ENCODE results near the gene PADI1.

The PADI1 gene

DNA sequence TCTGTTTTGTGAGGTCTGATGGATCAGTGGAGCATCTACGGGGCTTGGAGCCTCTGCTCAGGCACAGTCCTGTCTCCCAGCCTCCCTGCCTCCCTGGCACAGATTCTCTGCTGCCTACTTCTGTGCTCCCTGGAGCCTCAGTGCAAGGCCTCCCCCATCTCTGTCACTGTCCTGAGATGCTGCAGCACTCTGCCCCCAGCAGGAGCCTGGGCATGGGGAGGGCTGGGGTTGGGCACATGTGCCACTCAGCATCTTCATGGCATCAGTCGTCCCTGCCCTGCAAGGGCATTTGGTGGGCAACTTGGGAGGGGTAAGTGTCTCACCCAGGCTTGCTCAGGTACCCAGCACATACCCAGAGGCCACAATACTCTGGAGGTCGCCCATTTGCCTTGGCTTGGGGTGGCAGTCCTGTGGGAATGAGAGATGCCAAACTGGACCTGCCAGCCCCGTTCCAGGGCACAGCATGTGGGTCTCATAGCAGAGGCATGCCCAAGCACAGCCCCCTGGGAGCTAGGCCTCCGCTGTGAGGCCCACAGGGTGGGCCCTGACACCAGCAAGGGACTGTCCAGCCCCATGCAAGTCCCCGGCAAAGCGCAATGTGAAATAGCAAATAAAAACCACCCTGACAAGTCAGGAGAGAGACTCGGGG is 72.7 kb downstream of the PADI1 start:
- DNase-seq: no peak

DNA sequence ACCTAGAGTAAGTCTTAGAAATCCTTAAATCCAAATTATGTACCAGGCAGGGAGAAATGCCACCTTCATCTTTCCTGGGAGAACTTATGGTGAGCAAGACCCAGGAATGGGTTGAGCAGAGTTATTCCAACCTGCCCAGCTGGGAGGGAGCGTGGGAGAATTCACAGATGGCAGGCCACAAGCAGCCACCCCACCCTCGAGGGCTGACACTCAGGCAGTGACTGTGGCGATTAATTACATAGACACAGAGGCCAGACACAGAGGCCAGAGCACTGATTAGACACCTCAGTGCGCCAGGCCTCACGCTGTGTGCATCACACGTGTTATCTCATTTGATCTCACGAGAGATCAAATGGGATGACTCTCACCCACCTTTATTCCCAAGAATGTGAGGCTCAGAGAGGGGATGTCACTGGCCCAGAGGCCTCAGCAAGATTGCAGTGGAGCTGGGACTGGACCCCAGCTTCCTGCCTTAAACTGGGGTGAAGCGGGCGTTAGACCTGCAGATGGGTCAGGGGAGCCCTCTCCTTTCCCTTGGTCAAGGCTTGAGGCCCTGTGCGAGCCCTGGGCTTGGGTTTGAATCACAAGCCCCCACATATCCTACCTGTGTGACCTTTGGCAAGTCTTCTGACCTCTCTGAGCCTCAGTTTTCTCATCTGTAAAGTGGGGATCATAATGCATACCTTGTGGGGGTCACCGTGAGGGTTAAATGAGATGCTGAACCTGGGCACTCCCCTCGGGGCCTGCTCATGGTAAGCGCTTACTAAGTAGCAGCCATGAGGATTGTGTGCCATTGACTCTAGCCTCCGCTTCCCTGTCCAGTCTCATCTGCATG is 74.3 kb downstream of the PADI1 start:
- DNase-seq: no peak

DNA sequence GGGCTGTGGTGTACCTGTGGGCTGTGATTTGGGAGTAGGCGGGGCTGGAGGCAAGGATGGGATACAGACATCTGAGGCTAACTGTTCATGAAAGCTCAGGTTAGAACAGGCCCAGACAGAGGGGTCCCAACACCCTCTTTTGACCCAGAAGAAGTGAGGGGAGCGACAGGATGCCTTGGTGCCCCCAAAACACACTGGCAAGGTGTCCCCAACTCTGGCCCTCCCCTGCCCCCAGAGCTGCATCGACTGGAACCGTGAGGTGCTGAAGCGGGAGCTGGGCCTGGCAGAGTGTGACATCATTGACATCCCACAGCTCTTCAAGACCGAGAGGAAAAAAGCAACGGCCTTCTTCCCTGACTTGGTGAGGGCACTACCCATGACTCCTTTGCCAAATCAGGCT is 75.5 kb downstream of the PADI1 start:
- DNase-seq: no peak

DNA sequence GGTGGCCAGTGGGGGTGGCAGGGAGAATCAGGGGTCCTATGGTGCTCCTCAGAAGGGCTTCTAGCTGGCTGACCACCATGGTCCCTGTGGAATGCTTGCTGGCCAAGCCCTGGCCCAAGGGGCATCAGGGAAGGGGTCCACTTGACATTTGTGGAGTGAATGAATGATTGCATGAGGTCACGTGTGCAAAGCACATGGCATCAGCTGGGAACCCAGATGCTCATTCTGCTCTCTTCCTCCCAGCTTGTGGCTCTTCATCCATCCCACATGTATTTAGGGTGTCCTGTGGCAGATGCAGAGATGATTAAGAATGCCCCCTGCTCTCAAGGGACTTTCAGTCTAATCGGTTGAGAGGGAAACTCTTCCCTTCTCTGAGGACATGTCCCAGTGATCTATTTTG is 76.0 kb downstream of the PADI1 start:
- no peak for DNase-seq

DNA sequence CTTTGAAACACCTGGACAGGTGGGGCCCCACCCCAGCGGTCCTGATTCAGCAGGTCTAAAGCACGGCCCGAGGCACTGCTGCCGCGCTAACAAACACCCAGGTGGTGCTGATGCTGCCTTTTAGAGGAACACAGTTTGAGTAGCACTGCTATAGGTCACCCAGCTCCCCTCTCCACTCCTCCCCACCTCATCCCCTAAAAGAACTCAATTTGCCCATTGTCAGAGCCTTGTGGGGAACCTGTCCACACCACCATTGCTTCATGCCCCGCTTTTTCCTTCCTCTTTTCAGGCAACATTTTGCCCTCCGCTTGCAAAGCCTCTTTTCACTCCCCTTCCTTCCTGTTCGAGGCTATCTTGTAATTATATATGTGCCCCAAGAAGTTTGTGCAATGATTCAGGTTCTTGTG is 76.8 kb downstream of the PADI1 start:
- no peak for DNase-seq

DNA sequence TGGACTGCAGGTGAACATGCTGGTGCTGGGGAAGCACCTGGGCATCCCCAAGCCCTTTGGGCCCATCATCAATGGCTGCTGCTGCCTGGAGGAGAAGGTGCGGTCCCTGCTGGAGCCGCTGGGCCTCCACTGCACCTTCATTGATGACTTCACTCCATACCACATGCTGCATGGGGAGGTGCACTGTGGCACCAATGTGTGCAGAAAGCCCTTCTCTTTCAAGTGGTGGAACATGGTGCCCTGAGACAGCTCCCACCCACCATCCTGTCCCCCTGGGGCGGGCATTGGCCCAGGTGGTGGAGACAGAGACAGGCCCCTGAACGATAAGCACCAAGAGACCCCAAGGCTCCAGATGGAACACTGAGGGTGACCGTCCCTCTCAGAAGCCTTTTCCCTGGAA is 77.9 kb downstream of the PADI1 start:
- DNase-seq: no peak

DNA sequence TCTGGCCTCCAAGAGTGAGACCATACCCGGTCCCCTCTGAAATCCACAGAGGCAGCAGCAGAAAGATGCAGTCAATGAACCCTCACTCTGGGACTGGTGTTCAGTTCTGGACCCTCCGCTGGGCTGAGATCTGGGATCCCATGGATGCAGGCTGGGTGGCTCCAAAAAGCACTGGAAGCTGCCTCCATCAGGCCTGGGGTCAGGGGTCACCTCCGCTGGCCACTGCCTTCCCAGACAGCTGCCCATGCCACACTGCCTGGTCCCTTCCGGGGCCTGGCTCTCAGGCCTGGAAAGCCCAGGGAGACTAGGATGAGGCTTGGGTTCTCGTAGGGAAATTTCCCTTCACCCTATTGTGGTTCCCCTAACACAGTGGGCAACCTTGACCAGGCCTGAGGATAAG is 81.7 kb downstream of the PADI1 start:
- DNase-seq: no peak

DNA sequence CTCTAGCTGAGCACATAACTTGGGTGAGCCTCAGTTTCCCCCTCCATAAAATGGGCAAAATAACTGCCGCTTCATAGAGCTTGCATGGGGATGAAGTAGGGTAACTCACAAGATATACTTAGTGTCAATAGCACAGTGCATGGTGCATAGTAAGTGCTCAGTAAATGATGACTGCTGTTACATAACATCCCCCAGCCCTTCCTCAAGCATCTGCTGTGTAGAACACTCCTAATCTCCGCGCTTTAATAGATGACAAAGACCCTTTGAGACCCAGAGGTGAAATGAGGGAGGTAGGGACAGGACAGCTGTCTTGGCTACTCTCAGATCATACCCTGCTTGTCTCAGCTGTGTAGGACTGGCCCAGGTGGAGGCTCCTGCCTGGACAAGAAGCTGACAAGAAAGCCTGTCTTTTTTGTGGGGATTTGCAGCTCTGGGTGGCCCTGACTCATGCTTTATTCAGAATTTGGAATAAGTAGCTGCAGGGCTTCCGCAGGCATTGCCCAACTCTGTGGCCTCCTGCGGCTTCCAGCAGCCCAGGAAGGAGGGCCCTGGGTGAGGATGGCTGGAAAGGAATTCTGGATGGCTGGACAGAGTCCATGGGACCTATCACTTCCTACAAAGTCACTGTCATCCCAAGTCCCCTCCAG is 82.3 kb downstream of the PADI1 start:
- no peak for DNase-seq

DNA sequence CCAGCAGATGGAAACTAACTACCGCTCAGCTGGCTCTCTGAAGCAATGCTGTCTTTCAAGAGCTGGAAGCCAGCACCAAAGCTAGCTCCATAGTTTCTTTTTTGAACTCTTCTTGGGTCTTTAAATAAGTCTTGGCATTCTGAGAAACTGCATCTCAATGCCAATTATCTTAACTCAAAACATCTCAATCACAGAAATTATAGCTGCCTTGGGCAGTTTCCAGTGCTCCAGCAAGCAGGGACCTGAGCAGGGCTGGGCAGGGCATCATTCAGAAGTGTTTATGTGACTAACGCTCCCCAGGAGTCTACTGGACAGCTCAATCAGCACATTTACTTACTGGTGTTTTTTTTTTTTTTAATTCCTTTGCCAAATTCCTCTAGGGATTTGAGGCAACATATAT is 84.8 kb downstream of the PADI1 start:
- no peak for DNase-seq

DNA sequence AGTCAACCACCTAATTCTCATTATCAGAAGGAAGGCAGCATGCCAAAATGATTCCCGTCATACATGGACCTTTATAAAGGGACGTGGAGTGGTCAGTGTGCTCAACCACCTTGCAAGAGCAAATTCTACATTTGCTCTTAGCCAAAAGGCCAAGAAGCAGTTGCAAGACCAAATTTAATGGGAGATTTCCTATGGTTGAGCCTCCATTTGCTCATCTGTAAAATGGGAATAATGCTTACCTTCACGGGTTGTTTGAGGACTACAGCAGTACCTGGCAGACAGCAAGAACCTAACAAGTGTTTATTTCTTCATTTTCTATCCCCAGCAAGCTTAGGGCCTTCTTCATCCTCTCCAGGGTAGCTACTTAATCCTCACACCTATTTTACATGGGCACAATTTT is 85.6 kb downstream of the PADI1 start:
- DNase-seq: no peak

DNA sequence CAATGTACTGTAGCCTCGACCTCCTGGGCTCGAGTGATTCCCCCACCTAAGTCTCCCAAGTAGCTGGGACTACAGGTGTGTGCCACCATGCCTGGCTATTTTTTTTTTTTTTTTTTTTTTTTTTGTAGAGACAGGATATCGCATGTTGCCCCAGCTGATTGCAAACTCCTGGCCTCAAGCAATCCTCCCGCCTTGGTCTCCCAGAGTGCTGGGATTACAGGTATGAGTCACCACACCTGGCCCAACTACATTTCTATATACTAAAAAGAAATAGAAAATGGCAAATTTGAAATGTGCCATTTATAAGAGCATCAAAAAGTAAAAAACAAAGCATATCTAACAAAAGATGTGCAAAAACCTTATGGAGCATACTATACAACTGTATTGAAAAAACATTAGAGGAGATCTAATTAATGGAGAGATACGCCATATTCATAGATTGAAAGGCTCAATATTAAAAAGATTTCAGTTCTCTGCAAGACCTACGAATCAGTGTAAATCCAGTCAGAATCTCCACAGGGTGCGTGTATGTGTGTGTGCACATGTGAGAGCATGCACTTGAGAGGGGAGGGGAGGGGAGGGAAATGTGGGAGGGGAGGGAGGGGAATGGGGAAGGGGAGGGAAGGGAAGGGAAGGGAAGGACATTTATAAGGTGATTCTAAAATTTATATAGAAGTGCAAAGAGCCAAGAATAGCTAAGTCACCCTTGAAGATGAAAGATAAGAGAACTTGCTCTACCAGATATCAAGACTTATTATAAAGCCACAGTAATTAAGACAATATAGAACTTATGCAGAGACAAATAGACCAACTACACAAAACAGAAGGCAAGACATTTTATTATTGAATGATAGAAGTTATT is 87.6 kb downstream of the PADI1 start:
- DNase-seq: no peak

DNA sequence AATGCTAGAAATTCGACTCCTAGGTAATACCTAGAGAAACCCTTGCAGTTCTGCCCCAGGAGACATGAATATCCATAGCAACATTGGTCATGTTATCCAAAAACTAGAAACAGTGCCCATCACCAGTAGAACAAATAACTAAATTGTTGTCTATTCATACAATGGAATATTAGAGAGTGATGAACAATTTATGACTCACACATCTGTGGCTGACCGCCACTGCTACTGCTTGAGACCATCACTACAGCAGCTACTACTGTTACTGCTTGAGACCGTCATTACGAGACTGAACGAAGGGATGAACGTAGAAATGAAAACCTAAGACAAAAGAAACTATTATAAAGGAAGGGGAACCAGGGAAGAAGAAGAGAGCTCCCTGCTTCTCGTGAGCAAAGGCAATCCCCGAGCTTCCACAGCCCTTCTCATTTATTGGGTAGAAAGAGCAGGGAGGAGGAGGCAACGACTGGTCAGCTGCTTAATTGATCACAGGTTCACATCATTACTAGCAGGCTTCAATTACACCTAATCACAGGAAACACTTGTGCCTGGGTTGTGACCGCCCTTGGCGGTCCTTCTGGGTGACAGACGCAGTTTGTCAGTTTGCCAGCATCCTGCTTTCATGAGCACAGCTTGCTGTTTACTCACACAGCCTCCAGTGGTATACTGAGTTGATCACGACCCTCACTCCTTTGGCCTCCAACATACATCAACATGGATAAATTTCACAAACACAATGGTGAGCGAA is 88.9 kb downstream of the PADI1 start:
- no peak for DNase-seq

DNA sequence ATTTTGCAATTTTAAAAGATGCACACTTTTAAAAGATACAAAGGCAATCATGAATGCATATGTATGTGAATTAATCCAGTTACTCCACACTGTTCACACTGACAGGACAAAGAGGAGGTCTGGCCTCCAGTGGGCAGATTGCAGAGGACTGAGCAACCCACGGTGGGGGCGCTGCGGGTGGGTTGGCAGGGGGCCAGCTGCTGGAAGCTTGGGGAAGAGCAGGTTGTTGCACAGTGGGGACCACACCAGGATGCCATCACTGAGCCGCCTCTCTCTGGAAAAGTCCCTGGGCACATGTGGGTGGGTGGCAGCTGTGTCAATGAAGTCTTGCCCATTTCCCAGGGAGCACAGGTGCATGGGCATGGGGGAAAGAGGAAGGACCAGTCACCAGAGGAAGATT is 90.4 kb downstream of the PADI1 start:
- DNase-seq: no peak
